ENCODE measurements around the gene SPATA12. TPM values are rescaled to one million over a fixed set of nuclear protein-coding genes. Genes with fewer than 3 reads are reported as not detected.

The SPATA12 gene
- total RNA-seq, 1 experiment from 2014 or later: not detected

DNA sequence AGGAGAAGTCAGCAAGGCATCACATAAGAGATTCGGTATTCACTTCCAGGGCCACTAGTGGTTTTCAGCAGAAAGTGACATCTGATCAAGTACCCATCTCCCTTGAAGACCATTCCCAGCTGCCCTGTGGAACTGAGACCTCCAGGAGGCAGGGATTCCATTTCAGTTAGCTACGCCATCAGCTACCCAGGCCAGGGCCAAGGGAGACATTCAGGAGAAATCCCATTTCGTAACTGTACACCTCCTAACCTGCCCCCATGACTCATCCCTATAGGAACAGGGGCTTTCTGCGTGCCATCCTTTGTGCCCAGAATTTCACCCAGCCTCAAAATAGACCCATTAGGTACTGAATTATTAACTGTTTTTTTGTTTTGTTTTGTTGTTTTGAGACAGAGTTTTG, 24.7 kb downstream of the SPATA12 start:
- no peaks in the 10 kb centered on the region for H3K27me3 ChIP-seq (replicated peaks; ENCODE audit: control insufficient read depth, insufficient read depth, low read length)
- no TSS peak for BruUV-seq (replicated peaks)
- no peak overlapping the region for H3K4me3 ChIP-seq (ENCODE audit: low read depth, low read length)
- no peaks in the 10 kb centered on the region for H3K9me3 ChIP-seq
- POLR2A ChIA-PET: no interaction called here
- no peaks in the 10 kb centered on the region for H3K4me1 Mint-ChIP-seq (ENCODE audit: low read depth, unreplicated experiment)
- CTCF ChIA-PET: no interaction called here
- H3K4me3 Mint-ChIP-seq (ENCODE audit: unreplicated experiment): no peak overlapping the region
- no peaks in the 10 kb centered on the region for H3K4me1 ChIP-seq
- no peaks in the 10 kb centered on the region for H3K27me3 Mint-ChIP-seq (ENCODE audit: insufficient read depth, unreplicated experiment)
- H3K36me3 ChIP-seq (ENCODE audit: control insufficient read depth, insufficient read depth, low read length): no peaks in the 10 kb centered on the region
- DNase-seq: no peak
- H3K27ac Mint-ChIP-seq (ENCODE audit: unreplicated experiment): no peak overlapping the region
- no peaks in the 10 kb centered on the region for H3K9me3 Mint-ChIP-seq (ENCODE audit: unreplicated experiment)
- intact Hi-C loops (cut with micrococcal nuclease; ENCODE audit: unreplicated experiment): no loop called here
- no peaks in the 10 kb centered on the region for H3K36me3 Mint-ChIP-seq (ENCODE audit: insufficient read depth, unreplicated experiment)
- TF ChIP-seq, protein P1, sequence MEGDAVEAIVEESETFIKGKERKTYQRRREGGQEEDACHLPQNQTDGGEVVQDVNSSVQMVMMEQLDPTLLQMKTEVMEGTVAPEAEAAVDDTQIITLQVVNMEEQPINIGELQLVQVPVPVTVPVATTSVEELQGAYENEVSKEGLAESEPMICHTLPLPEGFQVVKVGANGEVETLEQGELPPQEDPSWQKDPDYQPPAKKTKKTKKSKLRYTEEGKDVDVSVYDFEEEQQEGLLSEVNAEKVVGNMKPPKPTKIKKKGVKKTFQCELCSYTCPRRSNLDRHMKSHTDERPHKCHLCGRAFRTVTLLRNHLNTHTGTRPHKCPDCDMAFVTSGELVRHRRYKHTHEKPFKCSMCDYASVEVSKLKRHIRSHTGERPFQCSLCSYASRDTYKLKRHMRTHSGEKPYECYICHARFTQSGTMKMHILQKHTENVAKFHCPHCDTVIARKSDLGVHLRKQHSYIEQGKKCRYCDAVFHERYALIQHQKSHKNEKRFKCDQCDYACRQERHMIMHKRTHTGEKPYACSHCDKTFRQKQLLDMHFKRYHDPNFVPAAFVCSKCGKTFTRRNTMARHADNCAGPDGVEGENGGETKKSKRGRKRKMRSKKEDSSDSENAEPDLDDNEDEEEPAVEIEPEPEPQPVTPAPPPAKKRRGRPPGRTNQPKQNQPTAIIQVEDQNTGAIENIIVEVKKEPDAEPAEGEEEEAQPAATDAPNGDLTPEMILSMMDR (IDR thresholded peaks at IDR 0.05; ENCODE audit: insufficient read depth in 1 of 2, low read depth in 1 of 2, low read length in 1 of 2, severe bottlenecking in 1 of 2, unreplicated experiment in 1 of 2): no peak

DNA sequence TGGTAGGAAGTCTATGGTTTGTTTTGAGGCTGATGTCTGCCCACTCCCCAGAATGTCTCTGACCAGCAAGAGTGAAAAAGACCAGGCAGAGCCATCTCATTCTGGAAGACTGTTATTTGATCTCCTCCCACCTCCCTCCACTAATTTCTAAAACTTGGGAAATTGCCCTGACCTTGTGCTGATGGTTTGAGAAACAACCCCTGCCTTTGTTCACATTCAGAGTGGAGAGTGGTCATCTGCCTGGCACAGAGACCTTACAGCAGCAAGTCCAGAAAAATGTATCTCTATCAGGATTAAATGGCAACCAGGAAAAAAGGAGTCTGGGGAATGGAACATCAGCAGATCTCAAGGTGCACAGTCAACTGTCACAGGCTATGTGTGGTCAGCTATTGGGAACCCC, 25.7 kb downstream of the SPATA12 start:
- intact Hi-C loops (cut with micrococcal nuclease; ENCODE audit: unreplicated experiment): no loop called here
- H3K9me3 ChIP-seq: no peaks in the 10 kb centered on the region
- Mint-ChIP-seq H3K27ac (ENCODE audit: unreplicated experiment) (no peak overlapping the region), H3K27me3 (ENCODE audit: insufficient read depth, unreplicated experiment) (no peaks in the 10 kb centered on the region), H3K9me3 (ENCODE audit: unreplicated experiment) (no peaks in the 10 kb centered on the region), H3K36me3 (ENCODE audit: insufficient read depth, unreplicated experiment) (no peaks in the 10 kb centered on the region), H3K4me3 (ENCODE audit: unreplicated experiment) (no peak overlapping the region), H3K4me1 (ENCODE audit: low read depth, unreplicated experiment) (no peaks in the 10 kb centered on the region)
- TF ChIP-seq, protein P1 (IDR thresholded peaks at IDR 0.05; ENCODE audit: insufficient read depth in 1 of 2, low read depth in 1 of 2, low read length in 1 of 2, severe bottlenecking in 1 of 2, unreplicated experiment in 1 of 2): no peak
- DNase-seq: no peak
- CTCF ChIA-PET: no interaction called here
- H3K4me1 ChIP-seq: no peaks in the 10 kb centered on the region
- POLR2A ChIA-PET: no interaction called here
- H3K27me3 ChIP-seq (replicated peaks; ENCODE audit: control insufficient read depth, insufficient read depth, low read length): no peaks in the 10 kb centered on the region
- H3K4me3 ChIP-seq (ENCODE audit: low read depth, low read length): no peak overlapping the region
- H3K36me3 ChIP-seq (ENCODE audit: control insufficient read depth, insufficient read depth, low read length): no peaks in the 10 kb centered on the region
- no TSS peak for BruUV-seq (replicated peaks)

DNA sequence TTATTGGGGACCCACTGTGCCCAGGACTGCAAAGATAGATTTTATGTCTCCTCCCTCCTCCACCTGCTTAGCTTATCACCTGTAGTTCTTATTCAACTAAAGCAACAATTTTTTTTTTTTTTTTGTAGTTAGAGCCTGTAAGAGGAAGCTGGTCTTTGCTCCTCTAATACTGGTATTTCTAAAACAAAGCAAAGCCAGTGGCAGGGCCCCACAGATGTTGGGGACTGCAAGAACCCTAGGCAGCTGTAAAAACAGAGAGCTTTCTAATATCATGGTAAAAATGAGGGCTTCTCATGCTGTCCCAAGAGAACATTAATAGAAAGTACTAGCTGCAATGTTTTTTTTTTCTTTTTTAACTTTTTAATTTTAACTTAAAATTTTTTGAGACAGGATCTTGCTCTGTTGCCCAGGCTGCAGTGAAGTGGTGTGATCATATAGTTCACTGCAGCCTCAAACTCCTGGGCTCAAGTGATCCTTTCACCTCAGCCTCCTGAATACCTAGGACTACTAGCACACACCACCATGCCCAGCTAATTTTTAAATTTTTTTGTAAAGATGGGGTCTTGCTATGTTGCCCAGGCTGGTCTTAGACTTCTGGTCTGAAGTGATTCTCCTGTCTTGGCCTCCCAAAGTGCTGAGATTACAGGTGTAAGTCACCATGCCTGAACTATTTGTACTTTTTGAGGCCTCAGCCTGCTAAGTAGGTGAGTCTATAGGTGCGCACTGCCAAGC, 27.1 kb downstream of the SPATA12 start:
- H3K4me1 ChIP-seq: no peaks in the 10 kb centered on the region

More for the DNA sequence above, 27.1 kb downstream of the SPATA12 start:
- TF ChIP-seq, protein P1 (IDR thresholded peaks at IDR 0.05; ENCODE audit: insufficient read depth in 1 of 2, low read depth in 1 of 2, low read length in 1 of 2, severe bottlenecking in 1 of 2, unreplicated experiment in 1 of 2): no peak
- Mint-ChIP-seq H3K36me3 (ENCODE audit: insufficient read depth, unreplicated experiment) (no peaks in the 10 kb centered on the region), H3K27ac (ENCODE audit: unreplicated experiment) (no peak overlapping the region), H3K4me1 (ENCODE audit: low read depth, unreplicated experiment) (no peaks in the 10 kb centered on the region), H3K27me3 (ENCODE audit: insufficient read depth, unreplicated experiment) (no peaks in the 10 kb centered on the region), H3K9me3 (ENCODE audit: unreplicated experiment) (no peaks in the 10 kb centered on the region), H3K4me3 (ENCODE audit: unreplicated experiment) (no peak overlapping the region)
- Histone ChIP-seq H3K36me3 (ENCODE audit: control insufficient read depth, insufficient read depth, low read length) (no peaks in the 10 kb centered on the region), H3K4me3 (ENCODE audit: low read depth, low read length) (no peak overlapping the region), H3K27me3 (replicated peaks; ENCODE audit: control insufficient read depth, insufficient read depth, low read length) (no peaks in the 10 kb centered on the region), H3K9me3 (no peaks in the 10 kb centered on the region)
- ChIA-PET CTCF (no interaction called here), POLR2A (interaction anchor here (0.5 kb wide), 1 partner anchor 1328 kb away, joined by 6 read pairs; no protein-coding TSS in a partner anchor)
- intact Hi-C loops (cut with micrococcal nuclease; ENCODE audit: unreplicated experiment): no loop called here
- BruUV-seq (replicated peaks): no TSS peak
- DNase-seq: no peak

Measured in Caco-2 (cell line).